Fibroblast of skin of left quadriceps (primary cell): ENCODE measurements around the gene PHF12.

Experiments
- DNase-seq, 2 experiments: peaks; one replicate each; pipeline ENCODE4 v3.0.0-alpha.2; 2013; ENCODE audit warnings: low read depth in 2 of 2

Gene PHF12

DNA sequence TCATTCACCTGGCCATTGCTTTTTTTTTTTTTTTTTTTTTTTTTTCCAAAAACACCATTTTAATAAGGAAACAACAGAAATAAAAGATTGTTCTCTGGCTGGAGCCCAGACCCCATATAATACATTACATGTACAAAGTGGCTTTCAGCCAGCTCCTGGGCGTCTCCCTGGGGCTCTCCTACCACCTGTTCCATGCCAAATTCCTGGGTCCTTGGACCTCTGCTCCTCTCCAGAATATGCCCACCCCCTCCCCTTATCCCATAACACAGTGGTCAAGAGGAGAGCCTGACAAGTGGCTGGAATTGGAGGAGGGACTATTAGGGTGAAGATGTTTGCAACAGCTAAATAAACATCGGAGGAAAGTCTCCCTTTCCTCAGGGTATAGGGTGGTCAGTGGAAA, 3.6 kb upstream of the PHF12 start:
- DNase-seq: no peak

- DNase-seq: no peak
Measured at GRCh38 chr17:28953444-28954118, 2.3 kb upstream of the PHF12 start.

DNA sequence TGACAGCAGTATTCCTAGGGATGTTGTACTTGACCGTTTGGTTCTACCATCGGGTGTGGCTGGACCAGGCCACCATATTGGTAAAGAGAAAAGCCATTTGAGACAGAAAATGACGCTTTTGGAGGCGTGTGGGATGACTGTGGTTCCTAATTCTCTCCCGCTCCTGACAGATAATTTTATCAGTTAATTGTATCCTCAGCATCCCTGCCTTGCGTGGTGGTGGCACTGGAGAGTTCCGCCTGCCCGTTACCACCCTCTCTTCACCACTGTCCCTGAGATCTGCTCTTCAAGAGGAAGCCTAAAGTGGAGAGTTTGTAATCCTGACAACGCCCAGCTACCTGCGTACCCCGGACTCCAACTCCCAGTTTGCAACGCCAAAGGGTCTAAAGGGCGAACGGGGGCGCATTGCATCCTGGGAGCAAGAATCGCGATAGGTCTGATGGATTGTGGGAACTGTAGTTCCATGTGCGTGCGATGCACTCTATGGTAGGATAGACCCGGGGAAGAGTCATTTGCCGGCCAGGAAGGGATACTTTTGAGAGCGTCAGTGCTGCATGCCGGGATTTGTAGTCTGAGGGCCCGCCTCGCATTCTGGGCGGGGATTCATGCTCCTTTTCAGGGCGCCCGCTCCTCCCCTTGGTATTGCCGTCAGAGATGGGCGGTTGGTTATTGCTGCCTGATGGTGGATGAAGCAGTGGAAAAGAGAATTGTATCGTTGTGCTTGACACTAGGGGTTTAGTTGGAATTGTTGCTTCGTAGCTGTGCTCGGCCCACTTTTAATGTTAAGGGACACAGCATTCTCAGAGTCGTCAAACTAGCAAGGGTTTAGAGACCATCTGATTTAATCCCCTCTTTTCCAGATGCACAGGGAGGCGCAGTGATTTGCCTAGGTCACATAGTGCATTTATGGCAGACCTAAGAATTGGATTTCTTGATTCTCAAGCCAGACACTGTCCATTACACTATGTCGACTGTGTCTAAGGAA, 965 bp upstream of the PHF12 start:
- DNase-seq: peak; percentile 99

- DNase-seq: no peak
Measured at GRCh38 chr17:28950752-28951427, 428 bp downstream of the PHF12 start.

DNA sequence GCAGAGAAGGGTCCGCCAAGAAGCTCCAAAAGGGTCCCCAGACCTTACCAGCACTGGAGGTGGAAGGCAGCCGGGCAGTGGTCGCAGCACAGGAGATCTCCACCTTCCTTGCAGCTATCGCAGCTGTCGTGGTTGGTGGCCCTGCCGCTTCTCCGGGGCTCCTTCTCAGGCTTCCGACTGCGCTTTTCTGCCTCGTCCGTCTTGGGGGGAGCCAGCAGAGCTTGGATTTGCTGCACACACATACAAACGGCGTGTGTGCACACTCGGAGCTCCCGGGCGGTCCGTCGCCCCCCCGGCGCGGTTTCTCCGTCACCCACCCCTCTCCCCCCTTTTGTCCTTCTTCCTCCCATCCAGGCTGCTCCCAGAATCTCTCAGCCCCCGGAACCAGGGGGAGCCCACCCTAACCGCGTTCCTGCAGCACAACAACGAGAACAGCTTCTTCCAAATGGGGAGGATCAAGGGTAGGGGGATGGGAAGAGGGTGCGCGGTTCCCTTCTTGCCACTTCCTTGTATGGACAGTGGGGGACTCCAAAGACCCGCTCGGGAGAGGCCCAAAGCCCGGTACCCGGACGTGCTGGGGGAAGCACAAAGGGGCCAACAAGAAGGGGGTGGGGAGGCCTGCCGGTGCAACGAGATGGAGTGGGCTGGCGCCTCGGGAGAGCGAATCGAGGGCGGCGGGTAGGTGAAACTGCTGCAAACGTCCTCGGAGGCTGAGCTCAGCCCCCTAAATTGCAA, 1.1 kb downstream of the PHF12 start:
- DNase-seq: peak in 1 of 2 experiments; percentile 22

DNA sequence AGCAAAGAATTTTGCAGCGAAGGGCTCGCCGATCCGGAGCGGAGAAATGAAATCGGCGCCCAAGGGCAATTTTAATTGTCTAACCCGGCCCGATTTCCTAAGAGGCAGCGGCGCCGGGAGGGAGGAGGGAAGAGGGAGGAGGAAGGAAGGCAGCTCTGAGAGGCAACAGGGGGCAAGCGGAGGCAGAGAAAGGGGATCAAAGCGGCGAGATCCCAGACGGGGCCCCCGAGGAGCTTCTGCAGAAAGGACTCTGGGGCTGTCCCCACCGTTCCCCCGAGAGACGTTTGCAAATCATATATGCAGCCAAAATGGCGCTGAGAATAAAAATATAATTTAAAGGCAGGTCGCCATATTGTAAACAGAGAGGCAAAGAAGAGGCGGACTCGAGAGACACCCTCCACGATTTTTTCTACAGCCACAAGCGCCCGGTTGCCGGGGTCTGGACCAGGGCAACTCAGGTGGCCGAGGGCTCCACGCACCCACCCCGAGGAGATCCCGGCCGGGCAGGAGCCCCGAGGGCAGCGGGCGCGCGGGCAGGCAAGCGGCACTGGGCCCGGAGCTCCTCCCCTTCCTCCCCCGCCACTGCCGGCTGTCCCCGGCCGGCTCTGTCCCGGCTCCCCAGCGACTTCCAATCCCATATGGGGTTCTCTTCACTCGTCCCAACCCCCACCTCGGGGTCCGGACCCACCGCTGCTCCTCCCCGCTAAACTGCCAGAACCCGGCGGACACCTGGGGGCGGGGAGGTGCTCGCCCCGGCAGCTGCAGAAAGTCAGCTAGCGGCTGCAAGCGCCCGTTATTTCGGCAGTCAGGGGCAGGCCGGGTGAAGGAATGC, 1.9 kb downstream of the PHF12 start:
- no peak for DNase-seq

GRCh38 chr17:28948873-28949184, 2.5 kb downstream of the PHF12 start:
- no peak for DNase-seq

DNA sequence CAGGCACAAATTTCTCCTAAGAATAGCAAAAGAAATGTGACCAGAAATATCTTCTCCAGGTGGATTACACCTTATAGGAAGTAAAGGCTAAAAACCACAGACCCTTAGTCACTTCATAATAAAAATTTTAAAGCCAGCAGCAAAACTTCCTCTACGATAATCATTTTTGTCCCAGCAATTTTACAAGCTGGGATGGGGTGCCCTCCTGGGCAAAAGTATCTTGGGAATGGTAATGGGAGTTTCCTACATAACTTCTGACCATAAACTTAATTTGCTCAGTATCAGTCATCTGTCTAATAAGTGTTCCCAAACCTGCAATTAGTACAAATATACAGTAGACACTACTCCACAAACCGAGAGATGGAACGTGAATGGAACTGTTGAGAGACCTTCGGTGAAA, 3.0 kb downstream of the PHF12 start:
- no peak for DNase-seq

- no peak for DNase-seq
Measured at GRCh38 chr17:28947639-28948038, 3.7 kb downstream of the PHF12 start.

DNA sequence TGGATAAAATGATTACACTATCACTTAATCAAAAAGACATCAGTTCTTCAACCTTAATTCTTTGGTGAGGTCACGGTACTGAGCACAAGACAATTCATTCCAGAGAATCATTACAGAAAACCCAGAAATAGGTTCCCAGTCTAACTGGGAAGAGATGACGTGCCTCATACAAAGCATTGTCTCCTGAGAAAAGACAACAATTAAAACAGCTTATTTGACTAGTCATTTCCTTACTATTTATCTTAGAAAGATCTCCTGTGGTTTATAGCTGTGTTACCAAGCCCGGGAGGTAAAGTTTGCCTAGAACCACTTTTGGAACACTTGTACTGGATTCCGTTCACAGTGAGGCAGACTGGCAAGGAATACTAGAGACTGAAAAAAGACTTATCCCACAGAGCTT, 5.1 kb downstream of the PHF12 start:
- no peak for DNase-seq

GRCh38 chr17:28944862-28945741, 6.2 kb downstream of the PHF12 start:
- DNase-seq: no peak

DNA sequence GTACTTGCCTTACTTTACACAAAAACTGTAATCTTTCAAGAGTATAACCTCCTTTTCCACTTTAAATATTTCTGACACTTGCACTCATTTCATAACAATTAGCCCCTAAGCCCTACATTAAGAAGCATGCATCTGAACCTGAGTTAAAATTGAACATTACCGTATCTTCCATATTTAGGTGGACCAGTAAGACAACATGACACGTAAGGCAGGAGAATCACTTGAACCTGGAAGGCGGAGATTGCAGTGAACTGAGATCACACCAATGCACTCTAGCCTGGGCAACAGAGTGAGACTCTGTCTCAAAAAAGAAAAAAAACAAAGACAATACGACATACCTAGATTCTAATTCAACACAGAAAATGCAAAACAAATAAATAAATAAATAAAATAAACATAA, 7.0 kb downstream of the PHF12 start:
- DNase-seq: no peak

- DNase-seq: no peak
Measured at GRCh38 chr17:28942925-28943324, 8.4 kb downstream of the PHF12 start.

- no peak for DNase-seq
Measured at GRCh38 chr17:28941251-28941650, 10.1 kb downstream of the PHF12 start.

DNA sequence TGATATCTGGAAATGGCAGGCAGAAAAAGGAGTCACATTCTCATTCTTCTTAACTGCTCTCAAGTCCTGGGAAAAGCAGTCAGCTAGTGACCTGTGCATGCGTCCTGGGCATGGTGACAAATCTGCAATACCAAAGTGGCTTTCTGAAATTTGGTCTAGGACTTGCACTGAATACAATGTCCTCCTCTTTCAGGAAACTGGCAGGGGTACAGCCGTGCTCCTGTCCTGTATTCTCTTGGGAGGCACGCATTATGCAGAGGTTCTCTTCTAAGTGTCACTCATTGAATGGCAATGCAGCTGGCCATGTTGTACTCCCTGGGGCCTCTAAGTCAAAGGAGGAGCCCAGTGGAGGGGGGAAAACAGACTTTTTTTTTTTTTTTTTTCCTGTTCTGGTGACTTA, 10.6 kb downstream of the PHF12 start:
- DNase-seq: no peak

- DNase-seq: no peak
Measured at GRCh38 chr17:28940142-28940541, 11.2 kb downstream of the PHF12 start.

DNA sequence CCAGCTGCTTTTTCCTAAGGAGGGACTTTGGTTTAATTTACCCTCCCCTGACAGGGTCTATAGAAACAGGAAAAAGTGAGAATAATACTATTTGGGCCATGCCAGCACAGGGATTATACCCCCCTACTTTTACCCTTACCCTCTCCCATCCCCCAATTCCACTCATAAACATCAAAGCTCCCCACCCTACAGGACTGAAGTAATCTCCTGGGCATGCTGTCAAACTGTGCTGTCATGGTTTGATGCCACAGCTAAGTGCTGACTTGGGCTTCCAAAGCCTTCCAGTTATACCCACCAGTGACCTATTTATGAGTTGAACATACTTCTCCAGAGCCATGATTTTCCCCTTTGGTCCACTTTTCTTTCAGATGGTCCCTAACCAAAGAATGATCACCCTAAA, 12.8 kb downstream of the PHF12 start:
- no peak for DNase-seq

GRCh38 chr17:28937044-28937729, 14.1 kb downstream of the PHF12 start:
- no peak for DNase-seq

GRCh38 chr17:28935744-28936460, 15.4 kb downstream of the PHF12 start:
- DNase-seq: no peak
